Common myeloid progenitor, CD34-positive (primary cell): ENCODE results near the gene CDC42BPA.

Source experiments
- CTCF ChIA-PET: fragments of 350-600 bp; sonication (Branson Sonifier 250); formaldehyde crosslinking; loops from one replicate; lab custom pipeline; 2021; ENCODE audit warnings: antibody characterized with exemption; lab: Charles Lee
- POLR2A ChIA-PET: fragments of 350-600 bp; sonication (Branson Sonifier 250); formaldehyde crosslinking; loops from one replicate; lab custom pipeline; 2021; ENCODE audit warnings: antibody characterized with exemption; lab: Charles Lee
- DNase-seq, 3 donors: peaks; one replicate each; pipeline versions ENCODE4 v3.0.0 to v3.0.0-alpha.2; 2013
- H3K27ac ChIP-seq, 2 experiments: 1 replicate in 1 of 2; 2 replicates in 1 of 2; pipeline ENCODE4 v1.7.0; 2013; ENCODE audit warnings: inconsistent platforms in 2 of 2, low read length in 2 of 2, mild to moderate bottlenecking in 2 of 2, low read depth in 1 of 2, moderate library complexity in 1 of 2; ENCODE audit not compliant: severe bottlenecking in 2 of 2, insufficient read depth in 1 of 2, poor library complexity in 1 of 2
- H3K27me3 ChIP-seq, 5 experiments: replicated peaks in 2 of 5; 1 replicate in 3 of 5; 2 replicates in 2 of 5; pipeline versions ENCODE4 v1.6.1 to v1.7.0; 2013; ENCODE audit warnings: low read length in 4 of 5, mild to moderate bottlenecking in 2 of 5, moderate library complexity in 2 of 5, inconsistent platforms in 1 of 5; ENCODE audit not compliant: insufficient read depth in 5 of 5, control insufficient read depth in 4 of 5
- H3K36me3 ChIP-seq, 4 experiments: 1 replicate in 2 of 4; 2 replicates in 2 of 4; pipeline versions ENCODE4 v1.6.1 to v1.7.0; 2013; ENCODE audit warnings: low read length in 3 of 4, control low read depth in 1 of 4, mild to moderate bottlenecking in 1 of 4; ENCODE audit not compliant: control insufficient read depth in 4 of 4, insufficient read depth in 4 of 4
- H3K4me1 ChIP-seq, 4 experiments: 1 replicate in 3 of 4; 2 replicates in 1 of 4; pipeline versions ENCODE4 v1.6.1 to v1.7.1; 2013; ENCODE audit warnings: low read length in 3 of 4, mild to moderate bottlenecking in 3 of 4, control low read depth in 1 of 4, inconsistent platforms in 1 of 4, moderate library complexity in 1 of 4; ENCODE audit not compliant: control insufficient read depth in 4 of 4, insufficient read depth in 4 of 4; ENCODE audit errors: control extremely low read depth in 1 of 4
- H3K4me3 ChIP-seq, 7 experiments: 1 replicate in 4 of 7; 2 replicates in 3 of 7; pipeline versions ENCODE4 v1.5.1 to v1.7.0; 2013; ENCODE audit warnings: mild to moderate bottlenecking in 7 of 7, low read length in 6 of 7, moderate library complexity in 6 of 7, inconsistent platforms in 2 of 7, low read depth in 2 of 7, control low read depth in 1 of 7; ENCODE audit not compliant: insufficient read depth in 4 of 7, control insufficient read depth in 1 of 7; ENCODE audit errors: extremely low read depth in 1 of 7
- H3K9me3 ChIP-seq, 5 experiments: 1 replicate in 4 of 5; 2 replicates in 1 of 5; pipeline versions ENCODE4 v1.6.1 to v1.7.1; 2013; ENCODE audit warnings: low read length in 4 of 5, mild to moderate bottlenecking in 2 of 5, inconsistent platforms in 1 of 5, low read depth in 1 of 5, moderate library complexity in 1 of 5; ENCODE audit not compliant: control insufficient read depth in 4 of 5, insufficient read depth in 2 of 5; ENCODE audit errors: control extremely low read depth in 1 of 5
- WGBS: methylation state at CpG from one replicate; pipeline ENCODE4 v1.1.5; 2013; ENCODE audit not compliant: insufficient coverage; 5-methylcytosine and 5-hydroxymethylcytosine counted together

The CDC42BPA gene

DNA sequence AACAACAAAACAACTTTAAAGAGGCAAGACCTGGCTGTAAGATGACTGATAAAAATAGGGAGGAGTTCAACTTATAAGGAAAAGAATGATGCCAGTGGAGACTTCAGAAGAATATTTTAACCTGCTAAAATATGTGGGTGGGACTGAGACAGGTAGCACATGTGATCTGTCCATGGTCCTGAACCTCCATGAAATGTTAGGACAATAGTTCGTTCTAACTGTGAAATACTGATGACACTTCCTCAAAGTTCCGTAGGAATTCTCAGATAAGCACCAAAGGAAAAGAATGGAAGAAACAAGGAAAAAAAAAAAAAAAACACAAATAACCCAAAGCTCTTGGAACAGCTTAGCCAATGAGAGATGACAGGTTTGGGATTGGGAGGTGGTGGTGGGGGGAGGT, 44.7 kb downstream of the CDC42BPA start:
- CTCF ChIA-PET: no interaction called here
- no CpG with 5 or more reads among the region's 2 CpGs for WGBS
- Histone ChIP-seq H3K9me3 (no peaks in the 10 kb centered on the region), H3K4me1 (no peaks in the 10 kb centered on the region), H3K4me3 (no peak overlapping the region), H3K27me3 (no peaks in the 10 kb centered on the region), H3K27ac (no peak overlapping the region), H3K36me3 (no peaks in the 10 kb centered on the region)
- DNase-seq: peak; percentile 14 to 49 (median 39)
- POLR2A ChIA-PET: no interaction called here

DNA sequence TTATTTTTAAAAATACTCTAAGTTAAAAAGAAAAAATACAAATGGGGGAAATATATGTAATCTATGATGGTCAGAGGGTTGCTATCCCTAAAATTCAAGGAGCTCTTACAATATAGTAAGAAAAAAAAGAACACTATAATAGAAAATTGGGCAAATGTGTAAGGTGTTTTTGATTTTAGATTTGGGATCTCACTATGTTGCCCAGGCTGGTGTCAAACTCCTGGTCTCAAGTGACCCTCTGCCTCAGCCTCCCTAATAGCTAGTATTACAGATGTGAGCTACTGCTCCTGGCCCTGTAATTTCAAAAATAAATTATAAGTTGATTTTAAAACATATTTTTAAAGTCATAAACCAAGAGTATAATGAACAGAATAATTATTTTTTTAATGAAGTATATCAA, 45.9 kb downstream of the CDC42BPA start:
- H3K4me3 ChIP-seq: no peak overlapping the region

GRCh38 chr1:227270554-227270953, 47.7 kb downstream of the CDC42BPA start:
- ChIA-PET CTCF (no interaction called here), POLR2A (no interaction called here)

More for the DNA sequence above, 45.9 kb downstream of the CDC42BPA start:
- Histone ChIP-seq H3K27ac (no peak overlapping the region), H3K4me1 (no peaks in the 10 kb centered on the region), H3K36me3 (no peaks in the 10 kb centered on the region), H3K9me3 (no peaks in the 10 kb centered on the region), H3K27me3 (no peaks in the 10 kb centered on the region)
- DNase-seq: no peak
- ChIA-PET POLR2A (no interaction called here), CTCF (no interaction called here)

DNA sequence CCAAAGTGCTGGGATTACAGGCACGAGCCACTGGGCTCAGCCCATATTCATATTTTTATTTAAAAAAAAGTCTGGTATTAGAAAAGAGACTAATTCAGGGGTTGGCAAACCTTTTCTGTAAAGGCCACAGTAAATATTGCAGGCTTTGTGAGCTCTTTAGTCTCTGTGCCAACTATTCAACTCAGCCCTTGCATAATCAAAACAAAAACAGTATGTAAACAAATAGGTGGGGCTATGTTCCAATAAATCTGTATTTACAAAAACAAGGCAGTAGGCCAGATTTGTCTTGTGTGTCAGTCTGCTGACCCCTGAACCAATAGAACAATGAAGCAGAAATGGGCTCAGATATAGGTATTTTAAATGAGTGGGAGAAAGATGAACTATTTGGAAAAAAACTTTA, 49.3 kb downstream of the CDC42BPA start:
- WGBS: no CpG with 5 or more reads among the region's 1 CpG
- no peaks in the 10 kb centered on the region for H3K9me3 ChIP-seq
- no peak overlapping the region for H3K4me3 ChIP-seq
- POLR2A ChIA-PET: no interaction called here
- no peaks in the 10 kb centered on the region for H3K36me3 ChIP-seq
- no peak overlapping the region for H3K27ac ChIP-seq
- CTCF ChIA-PET: no interaction called here
- no peak for DNase-seq
- no peaks in the 10 kb centered on the region for H3K4me1 ChIP-seq
- no peaks in the 10 kb centered on the region for H3K27me3 ChIP-seq

More at GRCh38 chr1:227270554-227270953, 47.7 kb downstream of the CDC42BPA start:
- DNase-seq: no peak
- Histone ChIP-seq H3K27me3 (no peaks in the 10 kb centered on the region), H3K27ac (no peak overlapping the region), H3K9me3 (no peaks in the 10 kb centered on the region), H3K4me1 (no peaks in the 10 kb centered on the region), H3K4me3 (no peak overlapping the region), H3K36me3 (no peaks in the 10 kb centered on the region)
- 85% methylated on average over 2 of the region's 2 CpGs for WGBS

GRCh38 chr1:227265891-227266290, 52.4 kb downstream of the CDC42BPA start:
- ChIA-PET POLR2A (no interaction called here), CTCF (no interaction called here)
- no peak overlapping the region for H3K4me3 ChIP-seq
- H3K4me1 ChIP-seq: no peaks in the 10 kb centered on the region
- DNase-seq: no peak
- 90% methylated on average over 2 of the region's 3 CpGs for WGBS
- H3K36me3 ChIP-seq: no peaks in the 10 kb centered on the region
- H3K27ac ChIP-seq: no peak overlapping the region
- H3K9me3 ChIP-seq: no peaks in the 10 kb centered on the region
- no peaks in the 10 kb centered on the region for H3K27me3 ChIP-seq

GRCh38 chr1:227263869-227264268, 54.4 kb downstream of the CDC42BPA start:
- H3K27me3 ChIP-seq: no peaks in the 10 kb centered on the region
- no peak overlapping the region for H3K4me3 ChIP-seq
- no peaks in the 10 kb centered on the region for H3K36me3 ChIP-seq
- no peak overlapping the region for H3K27ac ChIP-seq
- H3K4me1 ChIP-seq: no peaks in the 10 kb centered on the region
- H3K9me3 ChIP-seq: no peaks in the 10 kb centered on the region
- ChIA-PET POLR2A (no interaction called here), CTCF (no interaction called here)
- DNase-seq: no peak
- WGBS: no CpG with 5 or more reads among the region's 1 CpG

DNA sequence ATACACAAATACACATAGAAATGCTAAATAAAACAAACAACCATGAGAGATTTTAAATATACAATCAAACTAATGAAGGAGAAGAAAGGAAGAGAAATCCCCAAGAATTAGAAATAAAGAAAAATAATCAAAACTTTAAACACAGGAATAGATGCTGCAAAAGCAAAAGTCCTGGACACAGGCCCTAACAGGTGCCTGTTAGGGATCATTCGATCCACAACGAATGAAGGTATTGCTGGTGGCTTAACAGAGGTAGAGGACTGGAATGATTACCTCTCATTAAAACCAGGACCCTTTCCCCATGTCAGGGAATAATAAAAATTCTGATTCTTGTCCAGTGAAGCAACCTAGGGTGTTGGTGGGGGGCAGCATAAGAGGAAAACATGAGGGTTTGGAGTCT, 56.8 kb downstream of the CDC42BPA start:
- no peak overlapping the region for H3K4me3 ChIP-seq
- no peaks in the 10 kb centered on the region for H3K4me1 ChIP-seq
- H3K36me3 ChIP-seq: no peaks in the 10 kb centered on the region
- 100% methylated on average over 2 of the region's 2 CpGs for WGBS
- ChIA-PET POLR2A (no interaction called here), CTCF (no interaction called here)
- no peaks in the 10 kb centered on the region for H3K9me3 ChIP-seq
- H3K27ac ChIP-seq: no peak overlapping the region
- no peak for DNase-seq
- no peaks in the 10 kb centered on the region for H3K27me3 ChIP-seq
